Stimulated activated CD4-positive, alpha-beta T cell treated with anti-CD3 and anti-CD28 coated beads, Interleukin-1b, Interleukin-23, amount 100 ng/mL, for 1 hour (primary cell): ENCODE data around the gene TRIL.

Source experiments
- DNase-seq, 2 donors: peaks; one replicate each; pipeline ENCODE4 v3.0.0-alpha.2; 2020; ENCODE audit warnings: low read depth in 2 of 2

TRIL gene

GRCh38 chr7:28958235-28958979, at the start of gene TRIL:
TSS of gene TRIL (minus strand) at chr7:28958330. CDS start at chr7:28958046, 284 bp downstream.
- DNase-seq, result no peak

- DNase-seq, result no peak
Observed at GRCh38 chr7:29007127-29007526, 49.0 kb upstream of the TRIL start.

GRCh38 chr7:29005829-29006228, 47.7 kb upstream of the TRIL start:
- DNase-seq, result no peak

- DNase-seq, result no peak
Observed at GRCh38 chr7:29005406-29005805, 47.3 kb upstream of the TRIL start.

- no peak for DNase-seq
Observed at GRCh38 chr7:29003703-29004102, 45.6 kb upstream of the TRIL start.

- DNase-seq, result no peak
Observed at GRCh38 chr7:29000717-29001076, 42.6 kb upstream of the TRIL start.

- no peak for DNase-seq
Observed at GRCh38 chr7:28999895-29000716, 42.0 kb upstream of the TRIL start.

- DNase-seq, result no peak
Observed at GRCh38 chr7:28999427-28999826, 41.3 kb upstream of the TRIL start.

- DNase-seq, result no peak
Observed at GRCh38 chr7:28998105-28998504, 40.0 kb upstream of the TRIL start.

- no peak for DNase-seq
Observed at GRCh38 chr7:28996836-28997235, 38.7 kb upstream of the TRIL start.

- no peak for DNase-seq
Observed at GRCh38 chr7:28993371-28993770, 35.2 kb upstream of the TRIL start.

- DNase-seq, result no peak
Observed at GRCh38 chr7:28992798-28993197, 34.7 kb upstream of the TRIL start.

GRCh38 chr7:28990200-28990960, 32.2 kb upstream of the TRIL start:
- DNase-seq, result no peak

- no peak for DNase-seq
Observed at GRCh38 chr7:28989211-28989980, 31.3 kb upstream of the TRIL start.

GRCh38 chr7:28988810-28989209, 30.7 kb upstream of the TRIL start:
- no peak for DNase-seq

GRCh38 chr7:28988091-28988490, 30.0 kb upstream of the TRIL start:
- DNase-seq, result no peak

- no peak for DNase-seq
Observed at GRCh38 chr7:28986765-28987110, 28.6 kb upstream of the TRIL start.

- DNase-seq, result no peak
Observed at GRCh38 chr7:28986028-28986764, 28.1 kb upstream of the TRIL start.

- no peak for DNase-seq
Observed at GRCh38 chr7:28984631-28985030, 26.5 kb upstream of the TRIL start.

- DNase-seq, result no peak
Observed at GRCh38 chr7:28984217-28984616, 26.1 kb upstream of the TRIL start.
